Fibroblast of mammary gland (primary cell): ENCODE results near the gene ZSWIM4.

Experiments
- DNase-seq: peaks from one replicate; pipeline ENCODE4 v3.0.0-alpha.2; 2010; ENCODE audit warnings: low read depth
- H3K4me3 ChIP-seq: 2 replicates; pipeline ENCODE4 v1.5.1; 2011; ENCODE audit warnings: low read depth, mild to moderate bottlenecking, low read length, moderate library complexity; ENCODE audit not compliant: control insufficient read depth
- TF ChIP-seq, protein P1 (sequence below): conservative IDR thresholded peaks from 2 replicates; pipeline ENCODE4 v1.5.1; 2011; ENCODE audit warnings: low read depth, low read length, inconsistent platforms; ENCODE audit not compliant: control insufficient read depth, insufficient read depth

The ZSWIM4 gene

GRCh38 chr19:13872695-13873389, 77.6 kb downstream of the ZSWIM4 start:
- TF ChIP-seq, protein P1, sequence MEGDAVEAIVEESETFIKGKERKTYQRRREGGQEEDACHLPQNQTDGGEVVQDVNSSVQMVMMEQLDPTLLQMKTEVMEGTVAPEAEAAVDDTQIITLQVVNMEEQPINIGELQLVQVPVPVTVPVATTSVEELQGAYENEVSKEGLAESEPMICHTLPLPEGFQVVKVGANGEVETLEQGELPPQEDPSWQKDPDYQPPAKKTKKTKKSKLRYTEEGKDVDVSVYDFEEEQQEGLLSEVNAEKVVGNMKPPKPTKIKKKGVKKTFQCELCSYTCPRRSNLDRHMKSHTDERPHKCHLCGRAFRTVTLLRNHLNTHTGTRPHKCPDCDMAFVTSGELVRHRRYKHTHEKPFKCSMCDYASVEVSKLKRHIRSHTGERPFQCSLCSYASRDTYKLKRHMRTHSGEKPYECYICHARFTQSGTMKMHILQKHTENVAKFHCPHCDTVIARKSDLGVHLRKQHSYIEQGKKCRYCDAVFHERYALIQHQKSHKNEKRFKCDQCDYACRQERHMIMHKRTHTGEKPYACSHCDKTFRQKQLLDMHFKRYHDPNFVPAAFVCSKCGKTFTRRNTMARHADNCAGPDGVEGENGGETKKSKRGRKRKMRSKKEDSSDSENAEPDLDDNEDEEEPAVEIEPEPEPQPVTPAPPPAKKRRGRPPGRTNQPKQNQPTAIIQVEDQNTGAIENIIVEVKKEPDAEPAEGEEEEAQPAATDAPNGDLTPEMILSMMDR = no peak
- peak overlapping the region; percentile 13 for H3K4me3 ChIP-seq
- no peak for DNase-seq

DNA sequence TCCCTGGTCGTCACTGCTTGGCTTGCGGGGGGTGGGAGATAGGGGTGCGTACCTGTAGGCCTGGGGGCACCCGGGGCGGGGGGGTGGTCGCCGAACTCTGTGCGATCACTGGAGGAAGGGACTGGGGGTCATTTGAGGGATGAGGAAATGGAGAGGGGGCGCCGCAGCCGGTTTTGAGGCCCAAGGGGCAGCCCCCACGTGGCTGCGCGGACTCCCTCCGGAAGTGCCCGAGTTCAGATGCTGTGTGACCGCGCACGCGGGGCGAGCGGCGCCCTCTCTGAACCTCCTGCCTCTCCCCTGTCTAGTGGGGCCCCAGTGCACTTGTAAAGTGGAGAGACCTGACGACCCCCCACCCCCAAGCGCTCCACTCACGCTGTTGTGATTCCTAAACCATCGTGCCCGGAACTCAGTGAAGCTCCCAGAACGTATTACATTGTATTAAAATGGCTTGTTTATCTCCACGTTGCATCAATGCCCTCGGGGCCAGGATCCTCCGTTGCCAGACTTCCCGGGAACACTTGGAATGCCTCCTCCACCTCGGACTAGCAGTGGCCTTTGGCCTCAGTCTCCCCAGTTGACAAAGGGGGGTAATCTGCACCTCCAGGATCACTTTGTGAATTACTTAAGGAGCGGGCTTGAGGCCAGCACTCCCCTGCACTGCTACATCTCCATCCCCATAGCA, 78.7 kb downstream of the ZSWIM4 start:
- no peak for DNase-seq
- TF ChIP-seq, protein P1 = no peak
- H3K4me3 ChIP-seq = no peak overlapping the region

DNA sequence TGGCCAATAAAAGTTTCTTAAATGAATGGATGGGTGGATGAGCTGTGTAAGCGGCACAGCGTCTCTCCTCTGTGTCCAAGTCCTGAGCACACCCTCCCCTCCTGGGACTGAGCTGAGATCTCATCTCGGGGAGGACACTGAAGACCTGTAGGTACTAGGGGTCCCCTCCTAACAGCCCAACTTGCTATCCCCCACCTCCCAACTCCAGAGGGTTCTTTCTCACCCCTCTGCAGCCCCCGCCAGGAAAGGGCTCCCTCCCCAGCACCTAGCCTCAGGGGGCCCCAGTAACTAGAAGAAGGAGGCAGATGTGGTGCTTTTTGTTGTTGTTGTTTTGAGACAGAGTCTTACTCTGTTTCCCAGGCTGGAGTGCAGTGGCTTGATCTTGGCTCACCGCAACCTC, 80.6 kb downstream of the ZSWIM4 start:
- no peak for DNase-seq
- H3K4me3 ChIP-seq = no peak overlapping the region

GRCh38 chr19:13876834-13877233, 81.6 kb downstream of the ZSWIM4 start, which contains the start of gene NANOS3:
TSS of gene NANOS3 (plus strand) at chr19:13877134. CDS start at chr19:13877249, 115 bp downstream.
- H3K4me3 ChIP-seq = no peak within 1 kb of the TSS
- DNase-seq = no peak
- TF ChIP-seq, protein P1 = no peak

More for the DNA sequence above, 80.6 kb downstream of the ZSWIM4 start:
- TF ChIP-seq, protein P1 = no peak

- no peak for DNase-seq
- TF ChIP-seq, protein P1 = no peak
- no peak overlapping the region for H3K4me3 ChIP-seq
These were observed 82.1 kb downstream of the ZSWIM4 start for GRCh38 chr19:13877303-13877702.

- DNase-seq = peak; percentile 95
- H3K4me3 ChIP-seq = peak overlapping the region; percentile 23
- TF ChIP-seq, protein P1 = peak; percentile 87
These were observed 85.1 kb downstream of the ZSWIM4 start for GRCh38 chr19:13880059-13881043.
